Measurements from ENCODE around the gene HERC5.
A peak's percentile ranks its signal among the peaks of the same experiment; 100 is the strongest.
"Not testable (repeated sequence)": the region's sequence is repeated elsewhere in the genome, so short reads cannot be mapped to it uniquely, and the experiment has no call there.

Gene HERC5

DNA sequence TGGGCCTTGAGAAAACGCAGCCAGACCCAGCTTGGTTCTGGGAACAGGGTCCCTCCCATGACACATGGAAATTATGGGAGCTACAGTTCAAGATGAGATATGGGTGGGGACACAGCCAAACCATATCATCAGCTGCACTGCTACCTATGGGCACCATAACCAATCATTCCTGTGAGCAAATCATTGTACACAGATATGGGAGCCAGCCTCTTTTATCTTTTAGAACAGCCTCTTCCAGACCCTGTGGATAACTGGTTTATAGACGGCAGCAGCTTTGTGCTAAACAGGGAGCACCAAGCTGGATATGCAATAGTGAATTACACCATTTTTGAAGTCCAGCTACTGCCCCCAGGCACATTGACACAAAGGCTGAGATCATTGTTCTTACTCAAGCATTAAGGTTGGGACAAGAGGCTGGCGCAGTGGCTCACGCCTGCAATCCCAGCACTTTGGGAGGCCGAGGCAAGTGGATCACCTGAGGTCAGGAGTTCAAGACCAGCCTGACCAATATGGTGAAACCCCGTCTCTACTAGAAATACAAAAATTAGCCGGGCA, 8.6 kb upstream of the HERC5 start:
- DNase-seq (ENCODE audit: low read depth): not testable (repeated sequence)

DNA sequence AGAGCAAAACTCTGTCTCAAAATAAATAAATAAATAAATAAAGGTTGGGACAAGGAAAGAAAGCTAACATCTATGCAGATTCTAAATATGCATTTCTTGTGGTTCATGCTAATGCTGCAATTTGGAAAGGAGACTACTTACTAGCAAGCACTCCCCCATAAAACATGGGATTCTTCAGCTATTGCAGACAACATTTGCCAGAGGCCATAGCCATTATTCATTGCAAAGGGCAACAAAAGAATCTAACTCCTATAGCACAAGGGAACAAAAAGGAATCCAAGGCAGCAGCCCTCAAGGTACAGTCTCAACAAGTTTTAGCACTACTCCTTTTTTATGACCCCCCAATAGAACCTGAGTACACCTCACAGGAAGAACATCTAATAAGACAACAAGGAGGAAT, 8.0 kb upstream of the HERC5 start:
- no peak for DNase-seq (ENCODE audit: low read depth)

DNA sequence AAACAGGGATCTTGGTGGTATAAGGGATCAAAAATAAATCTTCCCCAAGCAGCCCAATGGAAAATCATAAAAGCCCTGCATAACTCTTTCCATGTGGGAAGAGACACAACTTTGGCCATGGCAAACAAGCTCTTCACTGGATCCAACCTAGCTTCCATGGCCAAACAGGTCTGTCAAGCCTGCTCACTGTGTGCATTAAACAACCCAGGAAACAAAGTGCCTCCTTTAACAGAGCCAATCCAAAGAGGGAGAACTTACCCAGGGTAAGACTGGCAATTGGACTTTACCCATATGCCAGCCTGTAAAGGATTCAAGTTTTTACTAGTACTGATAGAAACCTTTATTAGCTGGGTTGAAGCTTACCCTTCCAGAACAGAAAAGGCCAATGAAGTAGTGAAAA, 7.6 kb upstream of the HERC5 start:
- no peak for DNase-seq (ENCODE audit: low read depth)

DNA sequence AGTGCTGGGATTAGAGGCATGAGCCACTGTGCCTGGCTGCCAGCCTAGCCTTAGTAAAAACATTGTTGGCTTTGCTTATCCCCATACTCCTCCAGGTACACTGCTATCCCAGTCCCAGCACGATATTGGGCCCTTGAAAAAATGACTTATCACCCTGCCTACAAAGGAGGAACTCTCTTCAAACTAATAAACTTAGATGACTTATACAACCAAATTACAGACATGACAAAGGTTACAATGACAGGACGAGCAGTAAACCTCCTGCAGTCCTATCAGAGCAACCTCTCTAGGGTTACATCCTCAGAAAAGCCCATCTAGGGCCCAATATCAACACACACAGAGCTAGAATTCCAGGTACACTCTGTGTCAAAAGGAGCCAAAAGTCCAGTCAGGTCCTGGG, 5.7 kb upstream of the HERC5 start:
- no peak for DNase-seq (ENCODE audit: low read depth)

DNA sequence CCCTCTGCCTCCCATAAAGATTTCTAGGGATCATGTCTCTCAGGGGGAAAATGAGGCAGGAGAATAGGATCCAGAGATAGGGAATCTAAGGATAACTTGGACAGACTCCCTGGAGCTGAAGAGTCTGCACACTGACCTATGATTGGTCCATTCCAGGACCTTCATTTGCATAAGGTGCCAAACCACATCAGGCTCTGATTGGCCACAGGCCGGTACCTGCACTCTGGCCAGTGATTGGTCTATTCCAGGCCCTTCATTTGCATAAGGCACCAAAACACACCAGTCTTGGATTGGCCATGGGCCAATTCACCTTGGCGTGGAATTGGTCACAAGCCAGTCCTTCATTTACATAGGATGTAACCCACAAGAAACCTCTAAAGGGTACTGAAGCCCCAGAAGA, 4.0 kb upstream of the HERC5 start:
- DNase-seq (ENCODE audit: low read depth): no peak

DNA sequence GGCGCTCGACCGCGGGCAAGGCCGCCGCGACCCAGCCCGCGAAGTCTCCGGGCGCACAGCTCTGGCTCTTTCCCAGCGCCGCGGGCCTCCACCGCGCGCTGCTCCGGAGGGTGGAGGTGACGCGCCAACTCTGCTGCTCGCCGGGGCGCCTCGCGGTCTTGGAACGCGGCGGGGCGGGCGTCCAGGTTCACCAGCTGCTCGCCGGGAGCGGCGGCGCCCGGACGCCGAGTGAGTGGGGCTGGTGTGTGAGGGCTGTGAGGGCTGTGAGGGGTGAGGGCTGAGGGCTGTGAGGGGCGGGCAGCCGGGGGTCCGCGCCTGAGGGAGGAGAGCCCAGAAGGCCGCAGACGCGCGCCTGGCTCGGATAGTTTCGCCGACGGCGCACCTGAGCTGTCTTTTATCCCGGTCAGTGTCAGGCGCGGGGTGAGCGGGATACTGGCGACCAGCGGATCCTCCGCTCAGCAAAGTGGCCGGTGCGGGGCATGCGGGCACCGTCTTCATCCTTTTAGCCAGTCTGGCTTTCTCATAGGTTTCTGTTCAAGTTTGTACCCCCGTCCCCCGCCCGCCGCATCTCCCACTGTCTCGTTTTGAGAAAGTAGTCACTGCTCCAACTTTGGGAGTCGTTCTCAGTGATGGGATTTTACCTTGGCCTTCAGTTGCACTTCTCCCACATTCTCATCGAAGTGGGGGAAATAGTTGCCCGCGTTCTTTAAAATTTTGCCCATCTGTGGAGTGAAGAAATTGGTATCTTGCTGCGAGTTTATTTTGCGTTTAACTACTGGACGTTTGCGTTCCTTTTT, 586 bp downstream of the HERC5 start:
- DNase-seq (ENCODE audit: low read depth): peak; percentile 25

DNA sequence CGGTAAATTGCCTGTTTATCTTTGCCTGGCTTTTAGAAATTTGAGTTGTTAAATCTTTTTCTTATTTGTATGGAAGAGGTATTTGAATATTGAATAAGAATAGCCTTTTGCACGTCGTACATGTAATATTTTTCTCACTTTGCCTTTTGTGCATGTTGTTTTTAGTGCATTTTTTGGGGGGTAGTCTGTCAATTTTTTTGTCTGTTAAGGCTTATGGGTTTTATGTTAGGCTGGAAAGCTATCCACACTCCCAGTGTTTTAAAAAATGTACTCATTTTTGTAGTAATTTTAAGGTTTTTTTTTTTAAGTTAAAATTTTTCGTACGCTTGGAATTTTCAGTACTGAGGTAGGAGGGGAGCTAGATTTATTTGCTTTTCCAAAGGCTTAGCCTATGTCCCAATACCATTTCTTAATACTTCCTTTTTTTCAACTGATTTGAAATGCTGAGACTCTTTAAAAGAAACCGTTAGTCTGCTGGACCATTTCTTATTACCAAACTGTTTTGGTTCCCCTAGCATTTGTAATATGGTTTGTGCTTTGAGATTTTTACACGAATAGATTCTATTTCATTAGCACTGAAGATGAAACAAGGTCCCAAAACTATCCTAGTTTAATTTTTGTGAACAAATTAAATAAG, 1.3 kb downstream of the HERC5 start:
- DNase-seq (ENCODE audit: low read depth): no peak

DNA sequence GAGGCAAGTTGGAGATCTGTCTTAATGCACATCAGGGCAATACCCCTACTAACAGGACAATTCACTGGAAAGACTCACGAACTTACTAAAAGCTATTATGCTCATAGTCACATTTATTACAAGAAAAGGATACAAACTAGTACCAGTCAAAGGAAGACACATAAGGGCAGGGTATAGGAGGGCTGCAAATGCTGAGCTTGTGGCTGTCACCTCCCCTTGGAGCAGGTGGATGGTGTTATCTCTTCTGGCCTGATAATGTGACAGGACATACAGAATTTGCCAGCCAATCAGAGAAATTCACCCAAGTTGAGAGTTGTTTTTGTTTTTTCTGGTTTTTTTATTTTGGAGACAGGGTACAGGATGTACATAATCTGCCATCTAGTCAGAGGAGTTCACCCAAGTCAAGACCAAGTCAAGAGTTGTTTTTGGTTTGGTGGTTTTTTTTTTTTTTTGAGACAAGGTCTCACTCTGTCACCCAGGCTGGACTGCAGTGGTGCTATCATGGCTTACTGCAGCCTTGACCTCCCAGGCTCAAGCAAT, 8.8 kb downstream of the HERC5 start:
- no peak for DNase-seq (ENCODE audit: low read depth)

DNA sequence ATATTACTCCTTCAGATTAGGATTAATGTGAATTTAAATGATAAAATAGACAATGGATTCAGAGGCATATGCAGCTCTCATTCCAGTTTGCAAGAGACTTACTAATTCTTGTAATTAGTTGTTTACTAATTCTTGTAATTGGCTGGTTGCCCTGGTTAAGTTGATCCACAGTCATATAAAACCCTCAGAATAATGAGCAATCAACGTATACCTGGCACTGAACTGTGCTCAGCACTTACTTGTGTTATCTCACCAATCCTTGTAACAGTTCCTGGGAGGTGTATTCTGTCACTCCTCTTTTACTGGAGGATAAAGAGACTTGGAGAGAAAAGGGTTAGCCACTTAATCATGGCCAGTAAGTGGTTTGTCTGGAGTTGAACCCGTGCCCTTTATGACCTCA, 10.5 kb downstream of the HERC5 start:
- no peak for DNase-seq (ENCODE audit: low read depth)

DNA sequence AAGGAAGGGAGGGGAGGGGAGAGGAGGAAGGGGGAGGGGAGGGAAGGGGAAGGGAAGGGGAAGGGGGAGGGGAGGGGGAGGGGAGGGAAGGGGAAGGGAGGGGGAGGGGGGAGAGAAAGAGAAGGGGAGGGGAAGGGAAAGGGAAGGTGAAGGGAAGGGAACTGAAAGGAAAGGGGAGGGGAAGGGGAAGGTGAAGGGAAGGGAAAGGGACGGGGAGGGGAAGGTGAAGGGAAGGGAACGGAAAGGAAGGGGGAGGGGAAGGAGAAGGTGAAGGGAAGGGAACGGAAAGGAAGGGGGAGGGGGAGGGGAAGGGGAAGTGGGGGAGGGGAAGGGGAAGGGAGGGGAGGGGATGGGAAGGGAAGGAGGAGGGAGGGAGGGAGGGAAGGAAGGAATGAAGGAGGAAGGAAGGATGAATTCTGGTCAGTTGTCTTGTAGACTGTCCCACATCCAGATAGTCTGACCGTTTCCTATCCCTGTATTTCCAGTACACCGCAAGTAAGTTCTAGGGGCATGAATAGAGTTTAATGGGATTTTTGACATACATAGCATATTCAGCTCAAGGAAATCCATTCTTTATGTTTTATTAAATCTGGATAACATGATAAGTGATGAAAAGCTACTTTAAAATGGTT, 20.4 kb downstream of the HERC5 start:
- no peak for DNase-seq (ENCODE audit: low read depth)

DNA sequence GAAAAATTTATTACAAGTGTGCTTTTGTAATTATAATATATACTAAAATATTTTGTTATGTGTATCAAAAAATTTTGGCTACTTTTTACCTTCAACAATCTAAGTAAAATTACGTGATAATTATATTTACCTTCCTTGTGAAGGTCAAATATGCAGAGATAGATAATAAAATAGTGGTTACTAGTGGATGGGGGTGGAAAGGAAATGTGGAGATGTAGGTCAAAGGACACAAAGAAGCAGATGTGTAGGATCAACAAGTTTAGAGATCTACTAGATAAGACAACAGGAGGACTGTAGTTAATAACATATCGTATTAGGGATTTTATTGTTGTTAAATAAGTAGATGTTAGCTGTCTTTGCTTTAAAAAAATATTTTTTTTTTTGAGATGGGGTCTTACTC, 21.3 kb downstream of the HERC5 start:
- DNase-seq (ENCODE audit: low read depth): no peak

DNA sequence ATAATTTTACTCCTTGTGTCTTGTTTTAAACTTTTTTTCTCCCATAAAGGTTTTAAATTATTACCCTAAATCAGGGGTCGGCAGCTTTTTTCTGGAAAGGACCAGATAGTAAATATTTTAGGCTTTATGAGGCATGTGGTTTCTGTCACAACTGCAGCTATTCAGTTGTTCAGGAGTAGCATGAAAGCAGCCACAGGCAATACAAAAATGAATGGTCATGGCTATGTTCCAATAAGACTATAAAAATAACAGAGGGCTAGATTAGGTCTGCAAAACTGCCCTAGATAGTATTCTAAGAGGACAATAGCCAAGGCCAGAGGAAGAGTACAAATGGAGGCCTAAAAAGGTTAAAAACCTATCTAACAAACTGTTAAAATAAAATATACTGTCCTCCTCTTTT, 24.6 kb downstream of the HERC5 start:
- no peak for DNase-seq (ENCODE audit: low read depth)

DNA sequence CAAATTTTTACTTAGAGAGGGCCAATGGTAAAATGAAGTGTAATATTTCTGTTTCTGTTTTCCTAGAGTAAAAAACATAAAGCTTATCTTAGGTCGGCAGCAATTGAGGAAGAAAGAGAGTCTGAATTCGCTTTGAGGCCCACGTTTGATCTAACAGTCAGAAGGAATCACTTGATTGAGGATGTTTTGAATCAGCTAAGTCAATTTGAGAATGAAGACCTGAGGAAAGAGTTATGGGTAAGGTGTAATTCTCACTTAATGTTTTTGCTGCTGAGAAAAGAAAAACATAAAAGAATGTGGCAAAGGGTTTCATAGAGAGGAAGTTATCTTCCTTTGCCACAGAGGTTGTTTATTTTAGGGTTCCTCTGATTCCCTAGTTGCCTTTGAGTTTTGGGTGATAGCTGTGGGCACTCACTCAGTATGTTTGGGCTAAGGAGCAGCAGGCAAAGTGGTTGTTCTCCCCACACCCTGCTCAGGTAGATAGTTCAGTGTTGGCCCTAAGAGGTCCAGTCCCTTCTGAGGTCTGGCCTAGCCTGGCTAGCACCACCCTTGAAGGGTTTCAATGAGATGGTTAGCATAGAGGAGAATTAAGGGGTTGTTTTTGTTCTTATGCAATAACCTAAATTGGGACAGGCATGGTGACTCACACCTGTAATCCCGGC, 32.3 kb downstream of the HERC5 start:
- DNase-seq (ENCODE audit: low read depth): no peak

DNA sequence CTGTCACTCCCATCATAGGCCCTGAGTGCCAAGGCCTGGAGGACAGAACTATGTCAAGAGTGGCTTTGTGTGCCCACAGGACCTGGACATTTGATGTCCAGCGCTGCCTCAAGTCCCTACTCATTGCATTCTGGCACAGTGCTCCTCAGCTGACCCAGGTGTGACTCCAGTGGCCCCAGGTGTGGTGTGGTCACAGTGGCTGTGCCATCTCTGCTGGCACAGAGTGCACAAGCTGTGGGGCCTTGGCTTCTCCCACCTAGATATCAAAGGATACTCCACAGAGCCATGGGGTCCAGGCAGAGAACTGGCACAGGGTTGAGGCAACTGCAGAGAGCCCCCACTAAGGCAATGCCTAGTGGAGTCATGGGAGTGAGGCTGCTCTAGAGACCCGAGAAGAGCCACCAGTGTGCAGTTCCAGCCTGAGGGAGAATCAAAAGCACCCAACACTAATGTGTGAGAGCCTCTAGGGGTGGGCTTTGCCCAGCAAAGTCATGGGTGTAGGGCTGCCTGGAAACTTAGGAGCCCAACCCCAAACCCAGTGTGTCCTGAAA, 41.0 kb downstream of the HERC5 start:
- DNase-seq (ENCODE audit: low read depth): no peak

DNA sequence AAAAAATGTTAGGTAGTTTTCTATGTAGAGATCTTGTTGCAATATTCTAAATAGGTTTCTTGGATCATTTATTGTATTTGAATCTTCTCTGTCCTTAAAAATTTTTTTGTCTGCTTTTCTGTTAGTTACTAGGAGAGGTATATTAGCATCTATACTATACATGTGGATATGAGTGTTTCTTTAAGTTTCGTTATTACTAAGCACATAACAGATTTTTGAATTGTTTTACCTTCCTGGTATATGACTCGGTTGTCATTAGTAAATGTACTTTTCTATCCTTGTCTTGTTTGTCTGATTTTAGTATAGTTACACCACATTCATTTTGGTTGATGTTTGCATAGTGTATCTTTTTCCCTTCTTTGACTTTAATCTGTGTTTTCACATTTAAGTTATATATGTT, 46.4 kb downstream of the HERC5 start:
- DNase-seq (ENCODE audit: low read depth): no peak

DNA sequence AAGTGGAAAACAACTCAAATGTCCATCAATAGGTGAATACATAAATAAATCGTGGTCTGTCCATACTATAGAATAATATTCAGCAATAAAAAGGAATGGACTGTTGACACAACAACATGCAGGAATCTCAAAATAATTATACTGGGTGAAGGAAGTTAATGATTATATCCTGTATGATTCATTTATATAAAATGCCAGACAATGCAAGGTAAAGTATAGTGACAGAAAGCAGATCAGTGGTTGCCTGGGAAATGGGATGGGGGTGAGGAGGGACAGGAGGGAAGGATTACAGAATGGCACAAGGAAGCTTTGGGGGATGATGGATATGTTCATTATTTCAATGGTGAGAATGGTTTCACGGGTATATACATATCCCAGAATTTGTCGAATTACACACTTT, 54.3 kb downstream of the HERC5 start:
- DNase-seq (ENCODE audit: low read depth): no peak

DNA sequence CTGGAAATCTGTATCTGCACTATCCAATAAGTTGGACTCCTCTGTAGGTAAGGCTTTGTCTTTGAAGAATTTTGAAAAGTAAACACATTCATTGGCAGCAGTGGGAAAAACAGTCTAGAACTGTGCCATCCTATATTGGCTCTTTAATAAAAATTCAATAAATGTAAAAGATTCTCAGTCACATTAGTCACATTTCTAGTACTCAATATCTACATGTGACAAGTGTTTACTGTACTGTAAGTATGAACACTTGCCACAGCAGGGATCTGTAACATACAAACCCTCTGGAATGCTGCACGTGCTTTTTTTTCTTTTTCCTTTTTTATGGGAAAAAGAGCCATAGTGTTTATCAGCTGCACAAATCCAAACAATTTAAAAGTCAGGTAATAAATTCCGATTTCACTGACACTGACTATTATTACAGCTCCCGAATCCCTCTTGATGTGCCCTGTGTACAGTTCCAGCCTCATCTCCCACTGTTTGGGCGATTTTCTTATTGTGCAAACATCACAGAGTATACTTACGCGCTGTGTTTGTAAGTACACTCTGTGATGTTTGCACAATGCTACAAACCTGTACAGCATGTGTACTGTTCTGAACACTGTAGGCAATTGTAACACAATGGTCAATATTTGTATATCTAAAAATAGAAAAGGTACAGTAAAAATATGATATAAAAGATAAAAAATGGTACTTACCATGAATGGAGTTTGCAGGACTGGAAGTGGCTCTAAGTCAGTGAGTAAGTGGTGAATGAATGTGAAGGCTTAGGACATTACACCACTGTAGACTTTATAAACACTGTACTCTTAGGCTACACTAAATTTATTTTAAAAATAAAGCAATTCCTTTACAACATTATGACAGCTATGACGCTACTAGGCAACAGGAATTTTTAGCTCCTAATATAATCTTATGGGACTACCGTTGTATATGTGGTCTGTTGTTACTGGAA, 57.9 kb downstream of the HERC5 start:
- no peak for DNase-seq (ENCODE audit: low read depth)

DNA sequence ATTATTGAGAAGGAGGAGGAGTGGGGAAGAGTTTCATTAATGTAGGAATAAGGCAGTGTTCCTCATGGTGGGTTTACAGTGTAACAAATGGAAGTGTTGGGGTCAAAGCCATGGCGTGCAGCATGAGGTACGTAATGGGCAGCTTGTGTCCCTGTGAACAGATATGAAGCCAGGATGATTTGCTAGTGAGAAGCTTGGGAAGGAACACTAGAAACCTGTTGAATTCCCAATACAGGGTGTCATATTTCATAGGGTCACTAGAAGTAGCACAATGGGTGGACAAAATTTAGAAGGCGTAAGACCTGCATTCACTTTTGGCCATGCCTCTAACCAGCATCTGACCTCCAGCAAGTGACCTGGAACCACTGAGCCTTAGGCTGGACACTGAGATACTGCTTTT, 59.8 kb downstream of the HERC5 start:
- DNase-seq (ENCODE audit: low read depth): no peak

DNA sequence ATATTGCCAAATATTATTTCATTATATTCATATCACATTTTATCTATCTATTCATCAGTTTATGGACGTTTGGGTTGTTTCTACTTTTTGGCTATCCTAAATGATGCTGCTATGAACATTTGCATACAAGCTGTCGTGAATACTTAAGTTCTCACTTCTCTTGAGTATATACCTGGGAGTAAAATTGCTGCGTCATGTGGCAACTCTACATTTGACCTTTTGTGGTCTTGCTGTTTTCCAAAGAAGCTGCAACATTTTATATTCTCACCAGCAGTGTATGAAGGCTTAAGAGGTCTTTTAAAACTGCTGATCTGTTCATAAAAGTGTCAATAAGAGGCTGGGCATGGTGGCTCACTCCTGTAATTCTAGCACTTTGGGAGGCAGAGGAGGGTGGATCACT, 60.9 kb downstream of the HERC5 start:
- peak; percentile 28 for DNase-seq (ENCODE audit: low read depth)

DNA sequence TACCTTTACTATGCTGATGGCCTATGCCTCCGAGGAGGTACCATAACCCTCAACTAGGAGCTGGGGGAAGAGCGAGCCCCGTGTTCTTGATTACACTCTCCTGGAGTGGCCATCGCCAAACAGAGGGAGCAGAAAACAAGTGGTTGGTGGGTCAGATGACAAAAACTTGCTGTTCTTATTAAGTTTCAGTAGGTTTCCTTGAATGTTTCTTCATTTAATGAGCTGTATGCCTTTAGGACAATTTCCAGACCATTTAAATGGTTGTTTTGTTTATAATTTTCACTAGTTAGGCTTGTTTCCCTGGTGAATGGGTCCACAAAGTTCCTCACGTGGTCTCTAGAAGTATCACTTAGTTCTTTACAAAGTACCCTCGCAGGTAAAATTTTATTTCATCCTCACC, 62.0 kb downstream of the HERC5 start:
- no peak for DNase-seq (ENCODE audit: low read depth)

Data from iris pigment epithelial cell (primary cell).